Activated CD4-positive, alpha-beta T cell treated with anti-CD3 and anti-CD28 coated beads for 1 hour (primary cell): Measurements from ENCODE around the gene BMPER.

Experiments used
- DNase-seq: peaks from one replicate; pipeline ENCODE4 v3.0.0-alpha.2; 2020

Gene BMPER

GRCh38 chr7:33973231-33974015, 68.1 kb downstream of the BMPER start:
- DNase-seq = no peak

GRCh38 chr7:33979300-33979806, 74.0 kb downstream of the BMPER start:
- no peak for DNase-seq

- DNase-seq = no peak
Measured at GRCh38 chr7:33979807-33980355, 74.5 kb downstream of the BMPER start.

- no peak for DNase-seq
Measured at GRCh38 chr7:33981226-33981625, 75.9 kb downstream of the BMPER start.

- DNase-seq = no peak
Measured at GRCh38 chr7:33981671-33982424, 76.5 kb downstream of the BMPER start.

- no peak for DNase-seq
Measured at GRCh38 chr7:33982425-33982786, 77.1 kb downstream of the BMPER start.

- DNase-seq = no peak
Measured at GRCh38 chr7:33986451-33986850, 81.1 kb downstream of the BMPER start.

GRCh38 chr7:33986951-33987947, 81.9 kb downstream of the BMPER start:
- no peak for DNase-seq

GRCh38 chr7:33996899-33997298, 91.6 kb downstream of the BMPER start:
- DNase-seq = no peak

GRCh38 chr7:33998476-33998875, 93.1 kb downstream of the BMPER start:
- DNase-seq = no peak

GRCh38 chr7:34011017-34011695, 105.8 kb downstream of the BMPER start:
- DNase-seq = no peak

GRCh38 chr7:34011696-34012095, 106.4 kb downstream of the BMPER start:
- no peak for DNase-seq

GRCh38 chr7:34013421-34013820, 108.1 kb downstream of the BMPER start:
- DNase-seq = no peak

GRCh38 chr7:34015651-34016050, 110.3 kb downstream of the BMPER start:
- no peak for DNase-seq

GRCh38 chr7:34016876-34017275, 111.5 kb downstream of the BMPER start:
- DNase-seq = no peak

- no peak for DNase-seq
Measured at GRCh38 chr7:34019301-34019790, 114.0 kb downstream of the BMPER start.

- no peak for DNase-seq
Measured at GRCh38 chr7:34022626-34023025, 117.3 kb downstream of the BMPER start.

GRCh38 chr7:34025600-34025999, 120.3 kb downstream of the BMPER start:
- DNase-seq = no peak

GRCh38 chr7:34026481-34027190, 121.3 kb downstream of the BMPER start:
- no peak for DNase-seq

- DNase-seq = no peak
Measured at GRCh38 chr7:34031156-34031555, 125.8 kb downstream of the BMPER start.

GRCh38 chr7:34034728-34035127, 129.4 kb downstream of the BMPER start:
- DNase-seq = no peak
